Esophagus muscularis mucosa (tissue), 4 donors: Measurements from ENCODE around the gene SORCS2. TPM values are rescaled to one million over a fixed set of nuclear protein-coding genes. Genes with fewer than 3 reads are reported as not detected.
A peak's percentile ranks its signal among the peaks of the same experiment; 100 is the strongest.

ENCODE experiments used
- DNase-seq: peaks from one replicate; pipeline ENCODE4 v3.0.0-alpha.2; 2017; ENCODE audit errors: extremely low spot score
- H3K27ac ChIP-seq, 4 donors: fragments of 200-600 bp; sonication (generic); replicated peaks in 1 of 4; 1 replicate in 3 of 4; 2 replicates in 1 of 4; pipeline ENCODE4 v1.5.1; 2016 to 2019; ENCODE audit warnings: mild to moderate bottlenecking in 1 of 4
- H3K27me3 ChIP-seq, 4 donors: fragments of 200-600 bp; sonication (generic); one replicate each; pipeline versions ENCODE4 v1.5.1 to v1.6.0; 2016 to 2019
- H3K36me3 ChIP-seq, 4 donors: fragments of 200-600 bp; sonication (generic); one replicate each; pipeline ENCODE4 v1.5.1; 2016 to 2019
- H3K4me1 ChIP-seq, 4 donors: fragments of 200-600 bp; sonication (generic); one replicate each; pipeline ENCODE4 v1.5.1; 2016 to 2019
- H3K4me3 ChIP-seq, 4 donors: fragments of 200-600 bp; sonication (generic); 1 replicate in 2 of 4; 2 replicates in 2 of 4; pipeline ENCODE4 v1.5.1; 2016 to 2019; ENCODE audit warnings: mild to moderate bottlenecking in 4 of 4, moderate library complexity in 1 of 4
- H3K9me3 ChIP-seq, 4 donors: fragments of 200-600 bp; sonication (generic); 1 replicate in 3 of 4; 2 replicates in 1 of 4; pipeline ENCODE4 v1.5.1; 2016 to 2019
- EP300 ChIP-seq: sonication (generic); formaldehyde crosslinking; IDR thresholded peaks from one replicate; pipeline ENCODE4 v1.6.1; 2017; ENCODE audit warnings: antibody characterized with exemption
- POLR2A ChIP-seq: fragments of 450-650 bp; IDR thresholded peaks from one replicate; pipeline ENCODE4 v1.6.1; 2017; ENCODE audit warnings: antibody characterized with exemption, moderate library complexity, mild to moderate bottlenecking, low read depth
- POLR2AphosphoS5 ChIP-seq, 2 donors: sonication (generic); formaldehyde crosslinking; IDR thresholded peaks; one replicate each; pipeline ENCODE4 v1.6.1; 2017; ENCODE audit warnings: antibody characterized with exemption in 2 of 2
- WGBS: methylation state at CpG from one replicate; pipeline ENCODE4 v1.1.5; 2018; 5-methylcytosine and 5-hydroxymethylcytosine counted together
- intact Hi-C: fragments of 100-400 bp; cut with DNase I; formaldehyde crosslinking; loops from one replicate; pipeline ENCODE4 v1.15.1; 2023
- total RNA-seq, 4 donors: library from RNA; depleted of rRNA; stranded (reverse); fragments of >200 nt; gene quantifications; one replicate each; pipeline versions ENCODE4 v1.1.0 to v1.2.1, GENCODE V29; 2016
- TF ChIP-seq, protein P1 (sequence below), 3 experiments: fragments of 200-600 bp in 2 of 3; fragments of 450-650 bp in 1 of 3; sonication (generic) in 2 of 3; IDR thresholded peaks; one replicate each; pipeline ENCODE4 v1.5.1; 2017 to 2019; ENCODE audit warnings: antibody characterized with exemption in 3 of 3, mild to moderate bottlenecking in 2 of 3, moderate library complexity in 1 of 3

SORCS2 gene
- total RNA-seq, 4 donors from 2014 or later, result 3.3 to 10.1 (median 4.3) TPM

DNA sequence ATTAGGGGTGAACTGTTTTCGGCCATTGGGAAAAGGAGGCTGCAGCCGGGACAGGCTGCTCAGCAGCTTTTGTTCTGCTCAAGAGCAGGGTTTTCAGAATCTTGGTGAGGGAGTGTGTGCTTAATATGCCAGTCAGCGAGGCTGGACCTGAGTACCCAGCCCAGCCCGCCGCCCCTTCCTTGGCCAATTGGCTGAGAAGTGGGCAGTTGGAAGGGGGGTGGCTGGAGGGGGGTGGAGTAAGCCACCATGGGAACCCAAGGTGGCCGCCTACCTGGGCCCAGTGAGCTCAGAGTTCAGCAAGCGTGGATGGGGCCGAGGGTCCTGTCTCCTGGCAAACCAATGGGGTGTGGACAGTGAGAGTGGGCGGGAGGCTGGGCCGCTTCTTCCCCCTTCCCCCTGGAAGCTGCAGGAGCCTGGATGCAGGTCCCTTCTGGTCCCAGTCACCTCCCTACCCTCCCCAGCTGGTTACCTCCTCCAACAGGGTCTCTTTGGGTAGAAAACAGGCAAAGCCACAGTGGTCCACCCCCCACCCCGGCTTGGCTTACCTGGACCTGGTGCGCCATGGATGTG, 52.5 kb downstream of the SORCS2 start:
- Histone ChIP-seq H3K9me3 (peaks cover 0 to 6% (median 0%) of the 10 kb centered on the region in 4 donors), H3K4me3 (no peak overlapping the region), H3K4me1 (peaks cover 0 to 25% (median 13%) of the 10 kb centered on the region in 4 donors), H3K27ac (no peak overlapping the region), H3K36me3 (no peaks in the 10 kb centered on the region), H3K27me3 (no peaks in the 10 kb centered on the region)
- TF ChIP-seq POLR2A (no peak), POLR2AphosphoS5 (IDR thresholded peaks at IDR 0.05) (no peak), EP300 (no peak)
- TF ChIP-seq, protein P1, sequence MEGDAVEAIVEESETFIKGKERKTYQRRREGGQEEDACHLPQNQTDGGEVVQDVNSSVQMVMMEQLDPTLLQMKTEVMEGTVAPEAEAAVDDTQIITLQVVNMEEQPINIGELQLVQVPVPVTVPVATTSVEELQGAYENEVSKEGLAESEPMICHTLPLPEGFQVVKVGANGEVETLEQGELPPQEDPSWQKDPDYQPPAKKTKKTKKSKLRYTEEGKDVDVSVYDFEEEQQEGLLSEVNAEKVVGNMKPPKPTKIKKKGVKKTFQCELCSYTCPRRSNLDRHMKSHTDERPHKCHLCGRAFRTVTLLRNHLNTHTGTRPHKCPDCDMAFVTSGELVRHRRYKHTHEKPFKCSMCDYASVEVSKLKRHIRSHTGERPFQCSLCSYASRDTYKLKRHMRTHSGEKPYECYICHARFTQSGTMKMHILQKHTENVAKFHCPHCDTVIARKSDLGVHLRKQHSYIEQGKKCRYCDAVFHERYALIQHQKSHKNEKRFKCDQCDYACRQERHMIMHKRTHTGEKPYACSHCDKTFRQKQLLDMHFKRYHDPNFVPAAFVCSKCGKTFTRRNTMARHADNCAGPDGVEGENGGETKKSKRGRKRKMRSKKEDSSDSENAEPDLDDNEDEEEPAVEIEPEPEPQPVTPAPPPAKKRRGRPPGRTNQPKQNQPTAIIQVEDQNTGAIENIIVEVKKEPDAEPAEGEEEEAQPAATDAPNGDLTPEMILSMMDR (IDR thresholded peaks at IDR 0.05), result no peak
- no peak for DNase-seq
- 94% methylated on average over 10 of the region's 12 CpGs for WGBS
- intact Hi-C loops, result no loop called here

DNA sequence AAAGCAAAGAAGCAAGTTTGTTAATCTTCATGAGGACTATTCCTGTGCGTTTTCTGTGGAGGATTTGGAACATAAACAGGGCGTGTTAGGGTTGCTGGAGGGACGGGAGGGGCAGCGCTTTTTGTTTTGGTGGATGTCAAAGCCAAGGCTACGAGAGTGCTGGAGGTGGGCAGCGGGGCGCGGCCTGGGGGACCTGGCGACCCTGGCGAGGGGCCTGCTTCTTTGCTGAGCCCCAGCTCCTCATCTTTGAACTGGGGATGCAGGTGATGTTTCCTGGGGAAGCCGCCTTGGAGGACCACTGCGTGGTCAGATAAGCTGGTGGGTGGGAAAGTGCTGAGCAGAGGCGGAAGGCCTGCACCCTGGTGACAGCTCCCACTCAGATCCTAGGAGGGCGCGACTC, 55.2 kb downstream of the SORCS2 start:
- WGBS, result 89% methylated on average over 13 of the region's 15 CpGs
- Histone ChIP-seq H3K27ac (no peak overlapping the region), H3K9me3 (peaks cover 0 to 6% (median 0%) of the 10 kb centered on the region in 4 donors), H3K36me3 (no peaks in the 10 kb centered on the region), H3K4me3 (no peak overlapping the region), H3K27me3 (no peaks in the 10 kb centered on the region), H3K4me1 (peaks cover 0 to 50% (median 37%) of the 10 kb centered on the region in 4 donors)
- DNase-seq, result no peak
- TF ChIP-seq POLR2AphosphoS5 (IDR thresholded peaks at IDR 0.05) (no peak), EP300 (no peak), POLR2A (no peak)
- TF ChIP-seq, protein P1 (IDR thresholded peaks at IDR 0.05), result no peak
- intact Hi-C loops, result no loop called here

DNA sequence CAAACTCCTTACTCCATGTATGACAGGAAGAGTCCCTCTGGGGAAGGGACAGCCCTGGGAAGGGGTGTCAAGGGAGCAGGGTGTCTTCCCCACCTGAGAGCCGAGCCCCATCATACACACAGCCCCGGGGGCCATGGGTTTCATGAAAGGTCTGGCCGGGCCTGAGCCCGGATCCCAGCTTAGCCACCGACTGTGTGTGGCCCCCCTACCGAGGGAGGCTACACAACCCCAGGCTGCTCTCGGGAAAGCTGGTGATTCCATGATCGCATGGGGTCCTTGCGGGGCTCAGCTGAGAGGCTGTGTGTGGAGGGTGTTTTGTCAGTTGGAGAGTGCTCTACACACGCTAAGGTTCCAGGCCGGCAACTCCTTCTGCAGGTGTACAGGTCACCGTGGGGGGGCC, 55.6 kb downstream of the SORCS2 start:
- Histone ChIP-seq H3K36me3 (no peaks in the 10 kb centered on the region), H3K9me3 (peaks cover 0 to 6% (median 0%) of the 10 kb centered on the region in 4 donors), H3K4me3 (no peak overlapping the region), H3K27ac (no peak overlapping the region), H3K27me3 (no peaks in the 10 kb centered on the region), H3K4me1 (peaks cover 3 to 52% (median 37%) of the 10 kb centered on the region in 4 donors)
- intact Hi-C loops, result no loop called here
- DNase-seq, result no peak
- TF ChIP-seq POLR2AphosphoS5 (IDR thresholded peaks at IDR 0.05) (no peak), EP300 (no peak)
- TF ChIP-seq, protein P1 (IDR thresholded peaks at IDR 0.05), result no peak
- WGBS, result 76% methylated on average over 4 of the region's 12 CpGs

DNA sequence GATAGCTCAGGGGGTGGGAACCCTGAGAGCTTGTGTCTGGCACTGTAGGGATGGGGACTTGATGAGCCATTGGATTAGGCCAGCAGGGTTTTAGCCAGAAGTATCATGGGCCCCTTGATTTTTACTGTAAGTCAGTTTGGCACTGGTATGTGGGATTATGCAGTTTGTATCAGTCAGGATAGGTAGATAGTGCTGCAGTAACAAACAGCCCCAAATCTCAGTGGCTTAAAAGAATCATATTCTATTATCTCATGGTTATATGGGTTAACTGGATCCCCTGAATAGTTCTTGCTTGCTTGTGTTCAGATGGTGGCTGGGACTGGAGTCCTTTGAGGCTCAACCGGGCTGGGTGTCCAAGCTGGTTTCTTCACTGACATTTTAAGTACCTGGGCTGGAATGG, 56.5 kb downstream of the SORCS2 start:
- Histone ChIP-seq H3K27ac (peak overlapping the region in 1 of 4 donors; percentile 78), H3K4me1 (peaks cover 5 to 51% (median 35%) of the 10 kb centered on the region in 4 donors), H3K4me3 (no peak overlapping the region)

More for the DNA sequence above, 56.5 kb downstream of the SORCS2 start:
- Histone ChIP-seq H3K27me3 (no peaks in the 10 kb centered on the region), H3K9me3 (peaks cover 0 to 6% (median 0%) of the 10 kb centered on the region in 4 donors), H3K36me3 (no peaks in the 10 kb centered on the region)
- DNase-seq, result no peak
- no CpG with 5 or more reads among the region's 1 CpG for WGBS
- intact Hi-C loops, result no loop called here
- TF ChIP-seq, protein P1 (IDR thresholded peaks at IDR 0.05), result no peak
- TF ChIP-seq POLR2A (no peak), POLR2AphosphoS5 (IDR thresholded peaks at IDR 0.05) (no peak), EP300 (no peak)
